Suppressor macrophage treated with lipopolysaccharide for 1 hour (primary cell): Measurements from ENCODE around the gene CTDSPL.

Experiments
- DNase-seq, 3 donors: peaks; one replicate each; pipeline ENCODE4 v3.0.0-alpha.2; 2020 to 2022

The CTDSPL gene

DNA sequence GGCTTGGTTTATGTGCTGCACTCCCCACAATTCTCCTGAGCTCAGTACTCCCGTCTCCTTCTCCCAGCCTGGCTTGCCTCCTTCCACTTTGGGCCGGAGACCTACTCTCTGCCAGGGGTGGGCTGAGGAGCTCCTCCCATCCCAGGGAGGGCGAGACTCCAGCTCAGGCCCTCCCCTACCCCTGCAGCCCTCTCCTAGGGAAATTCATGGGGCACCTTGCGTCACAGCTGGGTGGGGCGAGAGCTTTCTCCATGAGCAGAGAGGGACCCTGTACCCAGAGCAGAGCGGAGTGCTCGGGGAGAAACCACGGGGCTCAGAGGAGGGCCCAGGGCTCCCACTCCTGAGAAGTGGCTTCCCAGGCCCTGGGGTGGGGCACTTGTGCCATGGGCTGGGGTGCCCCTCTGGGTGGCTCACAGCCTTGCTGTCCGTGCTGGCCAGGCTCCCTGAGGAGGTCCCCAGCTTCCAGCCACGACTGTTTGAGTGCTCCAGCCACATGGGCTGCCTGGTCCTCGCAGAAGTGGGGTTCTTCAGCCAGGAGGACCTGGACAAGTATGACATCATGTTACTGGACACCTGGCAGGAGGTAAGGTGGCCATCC is 142.2 kb downstream of the CTDSPL start:
- no peak for DNase-seq

DNA sequence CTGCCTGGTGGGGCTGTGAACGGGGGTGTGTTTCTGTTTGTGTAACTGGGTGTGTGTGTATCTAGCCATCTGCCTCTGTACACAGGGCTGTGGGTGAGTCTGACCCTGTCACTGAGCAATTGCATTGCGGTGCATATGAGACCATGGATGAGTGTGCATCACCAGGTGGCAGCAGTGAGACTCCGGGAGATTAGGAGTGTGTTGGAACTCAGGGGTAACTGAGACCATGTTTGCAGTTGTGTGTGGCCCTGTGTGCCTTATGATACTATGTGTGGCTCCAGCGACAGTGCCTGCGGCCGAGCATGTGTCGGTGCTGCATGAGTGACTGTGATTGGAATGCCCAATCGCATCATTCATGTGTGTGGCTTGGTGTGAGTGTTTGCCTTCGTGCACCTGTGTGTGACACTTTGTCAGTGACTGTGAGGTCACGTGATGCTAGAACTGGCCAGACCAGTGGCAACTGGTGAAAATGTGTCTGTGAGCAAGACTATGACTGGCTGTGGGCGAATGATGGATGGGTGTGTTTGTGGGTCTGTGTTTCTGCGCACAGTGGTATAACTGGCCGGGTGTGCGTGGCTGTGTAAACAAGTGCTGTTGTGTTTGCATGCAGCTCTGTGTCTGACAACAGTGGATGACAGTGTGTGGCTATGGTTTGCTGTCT is 142.9 kb downstream of the CTDSPL start:
- peak; percentile 68 to 80 (median 73) for DNase-seq

DNA sequence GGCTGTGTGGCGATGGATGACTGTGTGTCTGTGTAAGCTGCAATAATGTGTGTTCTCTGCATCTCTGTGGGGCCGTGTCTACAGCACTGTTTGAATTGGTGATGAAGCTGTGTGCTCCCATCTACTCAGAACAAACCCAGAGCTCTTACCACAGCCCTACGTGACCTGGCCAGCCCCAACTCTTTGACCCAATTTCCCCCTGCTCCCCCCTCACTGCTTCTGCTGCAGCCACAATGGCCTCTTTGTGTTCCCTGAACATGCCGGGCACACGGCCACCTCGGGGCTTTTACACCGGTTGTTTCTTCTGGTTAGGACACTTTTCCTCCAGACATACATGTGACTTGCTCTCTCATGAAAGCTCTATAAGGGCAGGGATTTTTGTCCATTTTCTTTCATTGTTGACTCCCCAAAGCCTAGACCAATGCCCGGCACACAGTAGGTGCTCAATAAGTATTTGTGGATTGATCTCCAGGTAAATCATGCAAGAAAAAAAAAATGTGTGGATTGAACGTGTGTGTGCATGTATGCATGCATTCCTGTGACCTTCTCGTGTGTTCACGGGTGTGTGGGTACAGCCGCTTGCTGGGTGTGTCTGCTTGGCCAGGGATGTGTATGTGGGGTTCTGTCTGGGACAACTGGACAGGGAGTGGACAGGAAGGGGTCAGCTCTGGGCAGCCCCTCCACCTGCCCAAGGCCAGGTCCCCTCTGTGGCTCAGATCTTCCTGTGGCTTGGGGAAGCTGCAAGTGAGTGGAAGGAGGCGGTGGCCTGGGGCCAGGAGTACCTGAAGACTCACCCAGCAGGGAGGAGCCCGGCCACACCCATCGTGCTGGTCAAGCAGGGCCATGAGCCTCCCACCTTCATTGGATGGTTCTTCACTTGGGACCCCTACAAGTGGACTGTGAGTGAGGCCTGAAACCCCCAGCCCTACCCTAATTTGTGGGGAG is 143.7 kb downstream of the CTDSPL start:
- DNase-seq: no peak

DNA sequence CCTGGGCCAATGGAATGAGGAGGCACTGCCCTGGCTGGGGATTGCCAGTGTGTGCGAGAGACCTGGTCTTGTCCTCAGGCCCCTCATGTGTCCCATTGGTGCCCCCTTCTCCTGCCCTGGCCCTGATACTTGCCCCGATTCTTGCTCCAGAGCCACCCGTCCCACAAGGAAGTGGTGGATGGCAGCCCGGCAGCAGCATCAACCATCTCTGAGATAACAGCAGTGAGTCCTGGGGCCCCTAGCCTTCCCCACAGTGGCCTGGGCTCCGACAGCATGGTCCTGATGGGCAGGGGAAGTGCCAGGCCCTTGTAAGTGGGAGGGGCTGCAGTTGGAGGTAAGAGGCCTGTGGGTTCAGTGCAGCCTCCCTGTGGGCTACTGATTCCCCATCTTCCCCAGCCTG is 144.4 kb downstream of the CTDSPL start:
- no peak for DNase-seq

DNA sequence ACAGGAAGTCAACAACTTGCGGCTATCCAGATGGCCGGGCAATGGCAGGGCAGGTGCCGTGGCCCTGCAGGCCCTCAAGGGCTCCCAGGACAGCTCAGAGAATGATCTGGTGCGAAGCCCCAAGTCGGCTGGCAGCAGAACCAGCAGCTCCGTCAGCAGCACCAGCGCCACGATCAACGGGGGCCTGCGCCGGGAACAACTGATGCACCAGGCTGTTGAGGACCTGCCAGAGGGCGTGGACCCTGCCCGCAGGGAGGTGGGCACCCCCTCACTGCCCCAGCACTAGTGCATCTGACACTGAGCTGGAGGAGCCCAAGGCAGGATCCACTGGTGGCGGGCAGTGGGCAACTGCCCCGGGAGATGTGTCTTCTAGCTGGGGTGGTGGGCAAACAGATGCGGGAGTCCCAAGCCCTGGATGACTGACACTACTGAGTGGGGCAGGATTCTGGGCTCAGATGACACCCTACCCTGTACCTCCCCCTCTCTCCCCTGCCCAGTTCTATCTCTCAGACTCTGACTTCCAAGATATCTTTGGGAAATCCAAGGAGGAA is 144.8 kb downstream of the CTDSPL start:
- no peak for DNase-seq

DNA sequence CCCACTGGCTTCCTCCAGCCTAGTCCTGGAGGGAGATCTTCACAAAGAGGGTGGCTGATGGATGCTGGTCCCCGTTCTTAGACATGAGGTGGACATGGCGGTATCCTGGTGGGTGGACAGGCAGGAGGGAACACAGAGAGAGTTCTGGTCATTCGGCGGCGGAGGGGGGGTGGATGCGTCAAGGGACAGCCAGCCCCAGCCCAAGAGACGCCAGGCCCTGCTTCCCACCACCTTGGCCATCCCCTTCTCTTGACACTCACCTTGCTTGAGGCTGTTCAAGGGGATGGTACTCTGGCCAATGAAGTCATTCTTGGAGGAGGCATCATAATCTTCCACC is 146.0 kb downstream of the CTDSPL start:
- no peak for DNase-seq

DNA sequence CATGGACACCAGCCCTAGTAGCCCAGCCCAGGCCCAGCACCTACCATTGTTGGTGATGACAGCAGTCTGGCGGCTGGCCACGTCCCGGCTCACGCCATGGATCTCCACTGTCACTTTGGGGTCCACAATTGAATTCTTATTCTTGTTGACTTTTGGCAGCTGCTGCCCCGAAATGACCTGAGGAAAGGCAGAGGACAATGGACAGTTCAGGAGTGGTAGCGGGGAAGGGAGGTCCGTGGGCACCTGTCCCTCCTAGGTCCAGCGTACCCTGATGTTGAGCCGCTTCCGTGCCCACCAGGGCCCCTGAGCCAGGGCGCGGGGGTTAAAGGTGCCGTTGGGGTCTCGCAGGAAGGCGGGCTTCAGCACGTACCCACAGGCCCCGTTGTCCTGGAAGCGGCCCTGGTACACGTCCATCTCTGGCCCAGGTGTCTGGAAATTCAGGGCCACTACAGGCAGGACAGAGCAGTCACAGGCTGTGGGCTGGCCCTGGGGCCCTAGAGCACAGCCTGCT is 146.6 kb downstream of the CTDSPL start:
- no peak for DNase-seq

DNA sequence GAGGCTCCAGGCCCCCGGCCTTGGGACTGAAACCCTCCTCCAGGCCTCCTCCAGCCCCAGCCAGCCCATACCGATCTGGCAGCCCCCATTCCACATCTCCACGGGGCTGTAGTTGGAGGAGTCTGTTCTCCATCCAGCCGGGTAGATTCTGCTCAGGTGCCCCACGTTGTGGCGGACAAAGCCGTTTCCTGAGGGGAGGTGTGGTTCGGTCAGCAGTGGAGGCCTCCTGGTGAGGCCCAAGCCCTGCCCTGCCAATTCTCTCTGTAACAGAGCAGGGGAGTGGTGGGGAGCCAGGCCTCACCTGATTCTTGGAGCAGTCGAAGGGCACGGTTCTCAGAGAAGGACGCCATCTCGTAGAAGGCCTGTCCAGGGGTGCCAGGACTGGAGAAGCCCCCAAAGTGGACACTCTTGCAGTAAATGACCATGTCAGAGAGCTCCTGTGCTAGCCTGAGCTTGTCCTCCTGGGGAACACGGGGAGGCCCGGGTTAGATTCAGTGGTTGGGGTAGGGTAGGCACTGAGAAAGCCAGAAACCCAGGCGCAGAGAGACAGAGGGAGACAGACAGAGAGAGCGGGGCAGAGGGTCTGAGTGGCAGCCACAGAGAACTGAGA is 147.4 kb downstream of the CTDSPL start:
- DNase-seq: no peak

DNA sequence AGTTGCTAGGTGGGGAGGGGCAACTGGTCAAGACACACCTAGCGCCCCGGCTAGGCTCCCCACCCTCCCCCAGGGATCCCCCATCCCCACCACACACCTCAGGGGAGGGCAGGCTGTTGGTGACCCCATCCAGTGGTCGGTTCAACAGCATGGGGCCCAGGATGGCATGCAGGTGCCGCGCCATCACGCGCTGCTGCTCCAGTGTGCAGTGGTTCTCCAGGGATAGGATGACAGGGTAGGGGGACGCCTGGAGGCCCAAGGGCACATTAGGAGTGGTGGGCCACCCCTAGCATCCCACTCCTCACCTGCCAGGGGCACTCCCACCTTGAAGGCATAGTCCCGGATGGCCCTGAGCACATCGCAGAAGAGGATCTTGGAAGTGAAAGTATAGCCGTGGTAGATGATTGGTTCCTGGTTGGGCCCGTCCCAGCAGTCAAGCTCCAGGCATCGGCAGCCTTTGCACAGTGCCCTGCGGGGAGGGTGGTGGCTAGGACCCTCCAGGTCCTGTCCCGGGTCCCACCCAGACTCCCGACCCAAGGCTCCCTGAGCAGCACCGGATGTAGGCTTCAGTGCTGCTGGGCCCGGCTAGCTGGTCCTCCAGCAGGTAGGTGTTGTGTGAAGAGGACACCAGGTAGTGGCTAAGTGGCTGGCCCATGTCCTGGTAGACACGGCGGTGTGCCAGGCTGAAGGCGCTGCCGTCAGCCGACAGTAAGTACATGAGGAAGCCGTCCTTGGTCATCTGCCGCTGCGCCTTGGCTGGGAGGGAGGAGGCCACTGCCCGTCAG is 148.3 kb downstream of the CTDSPL start:
- no peak for DNase-seq

DNA sequence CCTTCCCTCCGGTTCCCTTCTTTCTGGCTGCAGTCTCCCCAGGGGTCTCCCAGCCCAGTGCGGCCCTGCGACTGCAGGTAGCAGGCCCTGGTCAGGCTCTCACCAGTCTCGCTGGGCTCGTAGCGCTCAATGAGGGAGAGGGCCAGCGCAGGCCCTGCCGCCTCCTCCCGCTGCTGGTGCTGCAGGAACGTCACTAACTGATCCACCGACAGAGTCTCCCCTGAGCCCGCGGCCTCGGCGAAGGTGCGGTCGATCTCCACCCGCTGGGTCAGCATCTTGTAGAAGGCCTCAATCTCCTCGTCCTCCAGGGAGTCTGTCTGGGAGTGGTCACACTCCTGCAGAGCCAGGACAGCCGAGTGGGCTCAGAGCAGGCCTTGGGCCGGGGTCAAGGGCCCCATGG is 149.4 kb downstream of the CTDSPL start:
- DNase-seq: no peak

DNA sequence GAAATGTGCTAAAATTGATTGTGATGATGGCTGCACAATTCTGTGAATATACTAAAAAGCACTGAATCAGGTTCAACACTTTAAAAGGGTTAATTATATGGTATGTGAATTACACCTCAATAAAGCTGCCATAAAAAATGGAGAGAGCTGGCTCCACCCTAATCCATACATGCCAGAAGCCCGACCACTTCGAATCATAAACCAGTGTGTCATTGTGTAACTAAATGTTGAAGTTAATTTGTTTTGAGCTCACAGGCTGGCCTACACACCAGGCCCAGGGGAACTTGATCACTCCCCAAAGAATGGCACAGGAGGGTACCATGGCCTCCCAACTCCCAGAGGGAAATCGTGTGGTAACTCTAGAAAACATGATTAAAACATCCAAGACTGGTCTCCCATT is 153.8 kb downstream of the CTDSPL start:
- no peak for DNase-seq

DNA sequence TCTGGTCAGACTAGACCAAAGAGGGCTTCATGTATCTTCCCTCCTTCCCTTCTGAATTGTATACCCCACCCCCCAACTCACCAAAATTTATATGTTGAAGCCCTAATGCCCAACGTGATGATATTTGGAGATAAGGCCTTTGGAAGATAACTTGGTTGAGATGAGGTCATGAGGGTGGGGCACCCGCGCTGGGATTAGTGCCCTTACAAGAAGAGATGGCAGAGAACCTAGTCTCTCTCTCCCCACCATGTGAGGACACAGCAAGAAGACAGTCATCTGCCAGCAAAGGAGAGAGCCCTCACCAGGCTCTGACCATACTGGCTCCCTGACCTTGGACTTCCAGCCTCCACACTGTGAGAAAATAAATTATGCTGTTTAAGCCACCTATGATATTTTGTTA is 154.3 kb downstream of the CTDSPL start:
- no peak for DNase-seq

DNA sequence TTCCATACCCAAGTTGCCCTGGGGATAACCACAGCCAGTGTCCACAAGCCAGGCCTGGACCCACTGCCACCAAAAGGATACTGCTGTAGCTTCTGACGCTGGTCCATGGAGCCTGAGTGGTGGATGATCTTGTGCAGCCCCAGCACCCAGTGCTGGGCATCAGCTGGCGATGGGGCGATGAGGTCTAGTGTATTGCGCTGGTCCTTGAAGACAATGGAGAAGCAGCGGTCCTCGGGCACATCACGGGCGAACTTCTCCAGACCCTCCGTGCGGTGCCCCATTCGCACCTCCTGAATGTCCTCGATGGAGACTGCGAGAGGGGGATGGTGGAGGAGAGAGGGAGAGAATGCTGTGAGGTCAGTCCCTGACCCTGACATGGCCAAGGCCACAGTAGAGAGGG is 154.7 kb downstream of the CTDSPL start:
- DNase-seq: no peak

DNA sequence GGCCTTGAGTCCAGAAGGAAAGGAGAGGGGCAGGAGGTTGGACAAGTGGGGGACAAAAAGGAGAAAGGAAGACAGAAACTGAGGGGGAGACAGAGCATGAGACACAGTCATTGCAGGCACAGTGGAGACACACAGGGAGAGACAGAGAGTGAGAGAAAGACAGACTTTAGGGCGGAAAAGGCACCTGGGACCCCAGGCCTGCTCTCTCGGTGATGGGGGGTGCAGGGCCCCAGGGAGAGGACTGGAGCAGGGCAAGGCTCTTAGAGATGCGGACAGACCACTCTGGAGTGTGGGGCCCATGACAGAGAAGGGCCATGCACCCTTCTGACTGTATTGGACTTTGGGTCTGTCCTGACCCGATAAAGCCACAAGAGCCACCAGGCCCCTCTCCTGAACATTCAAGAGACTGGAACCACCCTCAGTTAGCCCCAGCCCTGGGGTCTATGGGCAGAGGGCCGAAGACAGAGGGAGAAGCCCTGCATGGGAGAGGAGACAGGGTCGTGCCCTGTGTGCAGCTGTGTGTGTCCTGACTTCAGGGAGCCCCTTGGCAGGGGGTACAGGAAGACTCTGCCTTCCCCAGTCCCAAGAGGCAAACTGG is 155.3 kb downstream of the CTDSPL start:
- no peak for DNase-seq

DNA sequence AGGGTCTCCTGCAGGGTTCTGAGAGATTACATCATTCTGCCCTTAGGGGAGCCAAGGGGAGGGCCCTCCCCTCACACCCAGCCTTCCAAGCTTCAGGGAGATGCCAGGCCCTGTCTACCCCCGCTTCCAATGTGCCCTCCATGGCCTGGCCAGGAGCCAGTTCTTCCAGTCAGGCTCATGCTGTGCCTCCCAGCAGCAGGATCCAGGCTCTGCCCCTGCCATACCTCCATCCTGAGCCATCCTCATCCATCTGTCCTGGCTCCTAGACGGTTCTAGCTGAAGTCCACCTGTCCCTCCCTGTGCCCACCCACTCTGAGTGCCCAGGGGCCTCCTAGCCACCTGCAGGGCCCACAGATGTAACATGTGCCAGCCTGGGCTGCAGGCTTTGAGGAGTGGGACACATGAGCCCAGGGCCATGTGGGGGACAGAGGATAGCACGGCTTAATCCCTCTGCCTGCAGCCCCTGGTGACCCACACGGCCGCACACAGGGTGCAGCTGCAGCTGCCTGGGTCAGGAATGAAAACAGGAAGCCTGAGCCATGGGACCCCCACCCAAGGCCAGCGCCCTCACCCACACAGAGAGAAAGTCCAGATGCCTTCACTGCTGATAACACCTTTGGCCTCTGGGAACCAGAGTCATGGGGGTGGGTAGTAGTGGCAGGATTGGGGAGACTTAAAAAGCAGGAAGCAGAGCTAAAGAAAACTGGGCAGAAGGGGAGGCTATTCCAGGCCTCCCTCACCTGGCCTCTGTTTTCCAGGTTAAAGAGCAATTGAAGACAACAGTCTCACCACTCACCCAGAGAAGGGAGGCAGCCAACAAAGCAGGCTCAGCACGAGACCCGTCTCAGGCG is 156.0 kb downstream of the CTDSPL start:
- DNase-seq: no peak

DNA sequence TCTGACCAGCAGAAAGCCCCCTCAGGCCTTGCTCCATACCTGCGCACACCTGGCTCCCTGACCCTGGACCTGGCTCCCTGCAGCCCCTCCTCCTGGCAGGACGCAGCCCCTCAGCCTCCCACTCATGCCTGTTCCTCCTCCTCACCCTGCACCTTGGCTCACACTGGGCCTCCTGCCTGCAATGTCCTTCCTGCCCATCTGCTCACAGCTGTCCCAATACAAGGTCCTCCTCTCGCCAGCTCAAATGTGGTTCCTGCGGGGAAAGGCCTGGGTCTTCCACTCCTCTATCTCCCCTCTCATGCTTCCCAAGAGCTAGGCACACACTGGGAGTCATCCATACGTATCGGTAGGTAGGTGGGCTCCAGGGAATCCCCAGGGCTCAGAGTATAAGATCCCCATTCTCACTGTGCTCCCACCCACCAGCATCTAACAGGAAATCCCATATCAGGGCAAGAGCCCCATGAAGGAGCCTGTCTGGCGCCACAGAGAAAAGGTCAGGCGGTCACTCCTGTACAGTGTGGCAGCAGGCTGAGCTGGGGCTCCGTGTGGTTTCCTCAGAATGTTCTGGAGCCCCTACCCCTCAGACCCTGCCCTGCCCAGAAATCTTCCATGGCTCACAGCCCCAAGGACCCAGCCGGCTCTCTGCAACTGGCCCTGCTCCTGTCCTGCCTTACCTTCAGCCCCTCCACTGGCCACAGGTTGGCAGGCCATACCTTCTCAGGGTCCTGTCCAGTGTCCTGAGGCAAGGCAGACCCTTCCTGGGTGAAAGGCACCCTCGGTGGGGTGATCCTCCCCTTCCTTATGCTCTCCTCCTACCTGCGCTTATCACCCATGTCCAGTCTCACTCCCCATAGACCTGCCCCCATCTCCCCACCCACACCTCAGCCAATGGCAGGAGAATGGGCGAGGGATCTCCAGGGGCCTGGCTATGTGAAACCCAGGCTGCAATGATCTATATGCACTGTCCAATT is 156.9 kb downstream of the CTDSPL start:
- DNase-seq: no peak

DNA sequence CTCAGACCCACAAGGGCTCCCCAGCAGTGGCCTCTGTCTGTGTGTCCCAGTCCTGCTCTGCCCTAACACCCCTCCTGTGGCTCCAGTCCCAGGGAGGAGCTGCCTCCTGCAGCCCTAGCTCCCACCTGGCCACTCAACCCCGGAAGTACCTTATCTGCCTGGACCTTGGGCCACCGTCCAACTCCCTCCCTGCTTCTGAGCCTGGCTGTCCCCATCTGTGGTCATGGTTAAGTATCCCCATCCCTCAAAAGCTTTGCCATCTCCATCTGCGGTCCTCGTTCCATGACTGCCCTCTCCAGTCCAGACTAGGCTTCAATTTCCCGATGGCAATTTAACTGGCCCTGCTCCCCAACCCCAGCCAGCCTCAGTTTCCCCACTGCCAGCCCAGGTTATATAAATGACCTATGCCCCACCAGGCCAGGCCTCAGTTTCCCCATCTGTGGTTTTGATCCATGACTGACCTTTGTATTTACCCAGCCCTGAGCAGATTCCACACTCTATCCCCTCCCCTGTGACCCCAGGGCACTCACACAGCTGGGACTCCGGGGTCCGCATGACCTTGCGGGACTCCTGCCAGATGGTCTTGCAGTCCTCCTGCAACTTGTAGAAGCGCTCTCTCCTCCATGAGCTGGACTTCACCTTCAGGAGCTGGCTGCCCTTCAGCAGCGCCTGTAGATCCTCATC is 158.1 kb downstream of the CTDSPL start:
- no peak for DNase-seq

DNA sequence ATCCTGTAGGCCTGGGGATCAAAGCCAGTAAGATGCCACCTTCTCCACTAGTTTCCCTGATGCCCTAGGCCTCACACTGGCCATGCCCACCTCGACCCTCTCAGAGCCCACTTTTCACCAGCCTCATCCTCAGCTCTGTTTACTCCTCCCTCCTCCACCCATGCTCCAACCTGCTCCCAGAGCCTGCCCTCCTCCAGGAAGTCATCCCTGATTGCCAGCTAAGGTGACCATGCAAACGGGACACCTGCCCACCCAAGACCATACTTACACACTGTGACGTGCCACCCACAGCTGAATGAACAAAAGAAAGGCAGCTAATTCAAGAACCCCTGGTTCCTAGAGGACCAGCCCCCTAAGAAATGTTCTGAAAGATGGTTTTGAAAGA is 158.7 kb downstream of the CTDSPL start:
- DNase-seq: no peak

DNA sequence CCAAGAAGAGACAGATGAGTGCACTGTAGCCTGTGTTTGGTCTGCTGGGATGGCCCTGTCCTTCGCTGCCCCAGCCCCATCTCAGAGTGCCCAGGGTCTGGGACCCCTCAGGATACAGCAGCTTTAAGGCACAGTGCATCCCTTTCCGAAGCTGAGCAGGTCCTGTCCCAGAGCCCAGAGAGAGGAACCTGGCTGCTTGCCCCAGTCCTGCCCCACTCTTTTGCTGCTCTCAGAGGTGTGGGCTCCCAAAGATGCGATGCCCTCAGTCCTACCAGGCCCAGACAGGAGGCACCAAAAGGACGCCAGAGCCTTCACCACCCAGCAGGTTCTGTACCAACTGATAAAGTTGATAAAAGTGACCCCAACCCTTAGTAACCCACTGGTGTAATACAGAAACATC is 159.5 kb downstream of the CTDSPL start:
- DNase-seq: no peak
